HG02610 (cell line): ENCODE data around the gene OTOGL.
"Not testable (repeated sequence)": the region's sequence is repeated elsewhere in the genome, so short reads cannot be mapped to it uniquely, and the experiment has no call there.

Source experiments
- ATAC-seq: cut with Tn5 transposase; IDR thresholded peaks from one replicate; pipeline ENCODE4 v1.9.1; 2021; ENCODE audit warnings: mild to moderate bottlenecking, moderate library complexity; ENCODE audit not compliant: unreplicated experiment

OTOGL gene

GRCh38 chr12:80184926-80185325 is 85.6 kb downstream of the OTOGL start:
- no peak for ATAC-seq

GRCh38 chr12:80186727-80187217 is 87.4 kb downstream of the OTOGL start:
- ATAC-seq = peak; percentile 50

- peak; percentile 43 for ATAC-seq
Measured at GRCh38 chr12:80187660-80188090, 88.3 kb downstream of the OTOGL start.

GRCh38 chr12:80188576-80188975 is 89.2 kb downstream of the OTOGL start:
- no peak for ATAC-seq

GRCh38 chr12:80189241-80189640 is 89.9 kb downstream of the OTOGL start:
- ATAC-seq = no peak

GRCh38 chr12:80190001-80190400 is 90.7 kb downstream of the OTOGL start:
- ATAC-seq = no peak

- ATAC-seq = no peak
Measured at GRCh38 chr12:80192087-80192486, 92.8 kb downstream of the OTOGL start.

- ATAC-seq = no peak
Measured at GRCh38 chr12:80193865-80194264, 94.5 kb downstream of the OTOGL start.

GRCh38 chr12:80195074-80195726 is 95.9 kb downstream of the OTOGL start:
- peak; percentile 62 for ATAC-seq

GRCh38 chr12:80195737-80196136 is 96.4 kb downstream of the OTOGL start:
- peak; percentile 42 for ATAC-seq

GRCh38 chr12:80196419-80196818 is 97.1 kb downstream of the OTOGL start:
- no peak for ATAC-seq

- ATAC-seq = no peak
Measured at GRCh38 chr12:80198782-80199337, 99.5 kb downstream of the OTOGL start.

- no peak for ATAC-seq
Measured at GRCh38 chr12:80199931-80200330, 100.6 kb downstream of the OTOGL start.

GRCh38 chr12:80200414-80200813 is 101.1 kb downstream of the OTOGL start:
- no peak for ATAC-seq

- no peak for ATAC-seq
Measured at GRCh38 chr12:80201908-80202307, 102.6 kb downstream of the OTOGL start.

GRCh38 chr12:80205960-80206359 is 106.6 kb downstream of the OTOGL start:
- ATAC-seq = no peak

GRCh38 chr12:80208071-80208470 is 108.7 kb downstream of the OTOGL start:
- ATAC-seq = no peak

GRCh38 chr12:80211671-80212070 is 112.3 kb downstream of the OTOGL start:
- ATAC-seq = no peak

GRCh38 chr12:80212938-80213645 is 113.8 kb downstream of the OTOGL start:
- no peak for ATAC-seq

GRCh38 chr12:80213871-80214270 is 114.5 kb downstream of the OTOGL start:
- ATAC-seq = no peak

- ATAC-seq = peak; percentile 88
Measured at GRCh38 chr12:80217011-80217535, 117.7 kb downstream of the OTOGL start.

GRCh38 chr12:80218925-80219324 is 119.6 kb downstream of the OTOGL start:
- not testable (repeated sequence) for ATAC-seq
